GM12801 (cell line): Measurements from ENCODE around the gene THAP5.

Experiments
- TF ChIP-seq, protein P1 (sequence below): IDR thresholded peaks from one replicate; pipeline ENCODE4 v1.5.1; 2011; ENCODE audit warnings: control low read depth; ENCODE audit not compliant: insufficient read length; ENCODE audit errors: extremely low read depth

The THAP5 gene

DNA sequence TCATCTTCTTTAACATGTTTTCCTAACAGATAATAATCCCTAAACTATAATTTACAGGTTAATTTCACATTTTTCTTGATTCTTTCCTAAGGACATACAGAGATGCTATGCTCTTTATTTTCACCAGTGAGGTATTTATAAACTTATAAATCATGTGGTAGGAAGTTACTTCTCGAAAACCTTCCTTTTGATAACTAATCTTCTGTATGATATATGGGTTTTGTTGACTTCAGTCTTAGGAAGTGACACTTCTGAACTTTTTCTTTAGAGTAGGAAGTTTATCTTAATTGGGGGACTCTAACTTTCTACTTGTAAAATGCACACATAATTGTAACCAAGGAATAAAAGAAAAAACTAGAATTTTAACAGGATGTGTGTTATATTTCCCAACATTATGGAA, 33.8 kb downstream of the THAP5 start:
- TF ChIP-seq, protein P1, sequence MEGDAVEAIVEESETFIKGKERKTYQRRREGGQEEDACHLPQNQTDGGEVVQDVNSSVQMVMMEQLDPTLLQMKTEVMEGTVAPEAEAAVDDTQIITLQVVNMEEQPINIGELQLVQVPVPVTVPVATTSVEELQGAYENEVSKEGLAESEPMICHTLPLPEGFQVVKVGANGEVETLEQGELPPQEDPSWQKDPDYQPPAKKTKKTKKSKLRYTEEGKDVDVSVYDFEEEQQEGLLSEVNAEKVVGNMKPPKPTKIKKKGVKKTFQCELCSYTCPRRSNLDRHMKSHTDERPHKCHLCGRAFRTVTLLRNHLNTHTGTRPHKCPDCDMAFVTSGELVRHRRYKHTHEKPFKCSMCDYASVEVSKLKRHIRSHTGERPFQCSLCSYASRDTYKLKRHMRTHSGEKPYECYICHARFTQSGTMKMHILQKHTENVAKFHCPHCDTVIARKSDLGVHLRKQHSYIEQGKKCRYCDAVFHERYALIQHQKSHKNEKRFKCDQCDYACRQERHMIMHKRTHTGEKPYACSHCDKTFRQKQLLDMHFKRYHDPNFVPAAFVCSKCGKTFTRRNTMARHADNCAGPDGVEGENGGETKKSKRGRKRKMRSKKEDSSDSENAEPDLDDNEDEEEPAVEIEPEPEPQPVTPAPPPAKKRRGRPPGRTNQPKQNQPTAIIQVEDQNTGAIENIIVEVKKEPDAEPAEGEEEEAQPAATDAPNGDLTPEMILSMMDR = no peak

DNA sequence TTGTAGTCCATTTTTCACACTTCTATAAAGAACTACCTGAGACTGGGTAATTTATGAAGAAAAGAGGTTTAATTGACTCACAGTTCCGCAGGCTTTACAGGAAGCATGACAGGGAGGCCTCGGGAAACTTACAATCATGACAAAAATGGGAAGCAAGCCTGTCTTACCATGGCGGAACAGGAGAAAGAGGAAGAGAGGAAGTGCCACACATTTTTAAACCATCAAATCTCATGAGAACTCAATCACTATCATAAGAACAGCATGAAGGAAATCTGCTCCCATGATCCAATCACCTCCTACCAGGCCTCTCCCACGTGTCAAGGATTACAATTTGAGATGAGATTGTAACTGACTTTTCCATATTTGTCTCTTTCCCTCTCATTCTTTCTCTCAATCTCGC, 34.2 kb downstream of the THAP5 start:
- TF ChIP-seq, protein P1 = no peak

DNA sequence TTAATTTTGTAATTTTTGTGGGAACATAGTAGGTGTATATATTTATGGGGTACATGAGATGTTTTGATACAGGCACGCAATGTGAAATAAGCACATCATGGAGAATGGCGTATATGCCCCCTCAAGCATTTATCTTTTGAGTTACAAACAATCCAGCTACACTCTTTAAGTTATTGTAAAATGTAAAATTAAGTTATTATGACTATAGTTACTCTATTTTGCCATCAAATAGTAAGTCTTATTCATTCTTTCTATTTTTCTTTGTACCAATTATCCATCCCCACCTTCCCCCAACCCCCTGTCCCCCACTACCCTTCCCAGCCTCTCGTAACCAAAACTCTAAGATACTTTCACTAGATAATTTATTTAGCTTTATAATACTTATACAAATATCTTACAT, 35.8 kb downstream of the THAP5 start:
- TF ChIP-seq, protein P1 = no peak

DNA sequence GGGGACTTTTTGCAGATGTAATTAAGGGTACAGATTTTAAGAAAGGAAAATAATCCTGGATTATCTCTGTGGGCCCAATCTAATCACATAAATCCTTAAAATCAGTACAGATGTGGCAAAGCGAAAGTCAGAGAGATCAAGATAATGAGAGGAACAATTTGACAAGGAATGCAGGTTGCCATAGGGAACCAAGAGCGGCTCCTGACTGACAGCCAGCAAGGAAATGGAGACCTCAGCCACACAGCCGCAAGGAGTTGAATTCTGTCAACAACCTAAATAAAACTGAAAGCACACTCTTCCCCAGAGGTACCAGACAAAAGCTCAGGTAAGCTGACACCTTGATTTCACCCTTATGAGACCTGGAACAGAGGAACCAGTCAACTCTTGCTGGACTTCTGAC, 40.2 kb downstream of the THAP5 start:
- TF ChIP-seq, protein P1 = no peak

DNA sequence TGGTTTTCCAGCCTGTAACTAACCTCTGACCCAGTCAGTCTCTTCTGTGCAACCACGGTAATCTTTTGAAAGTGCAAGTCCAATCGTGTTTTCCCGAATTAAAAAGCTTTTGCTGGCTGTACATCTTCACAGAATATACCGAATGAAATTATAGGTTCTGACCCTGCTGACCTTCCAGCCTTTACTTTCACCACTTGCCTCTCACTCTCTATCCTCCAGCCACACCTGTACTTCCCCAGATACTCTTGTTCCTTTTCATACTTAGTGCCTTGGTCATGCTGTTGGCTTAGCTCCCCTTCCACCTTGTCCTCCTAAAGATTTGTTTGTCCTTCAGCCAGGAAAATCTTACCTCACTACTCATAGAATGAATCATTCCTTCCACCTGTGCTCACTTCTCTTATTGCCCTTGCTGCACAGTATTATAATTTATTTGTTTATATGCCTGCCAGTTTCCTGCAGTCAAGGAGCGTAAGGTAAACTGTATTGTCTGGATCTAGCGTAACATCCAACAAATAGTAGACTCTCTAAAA, 41.3 kb downstream of the THAP5 start:
- TF ChIP-seq, protein P1 = no peak

DNA sequence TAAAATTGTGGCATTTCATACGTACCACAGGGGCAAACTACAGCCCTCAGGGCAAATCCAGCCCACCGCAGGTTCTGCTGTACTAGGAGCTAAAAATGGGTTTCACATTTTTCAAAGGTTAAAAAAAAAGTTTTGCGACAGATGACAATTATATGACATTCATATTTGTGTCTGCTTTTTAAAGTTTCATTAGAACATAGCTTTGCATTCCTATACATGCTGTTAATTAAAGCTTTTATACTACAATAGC, 42.8 kb downstream of the THAP5 start:
- TF ChIP-seq, protein P1 = no peak

DNA sequence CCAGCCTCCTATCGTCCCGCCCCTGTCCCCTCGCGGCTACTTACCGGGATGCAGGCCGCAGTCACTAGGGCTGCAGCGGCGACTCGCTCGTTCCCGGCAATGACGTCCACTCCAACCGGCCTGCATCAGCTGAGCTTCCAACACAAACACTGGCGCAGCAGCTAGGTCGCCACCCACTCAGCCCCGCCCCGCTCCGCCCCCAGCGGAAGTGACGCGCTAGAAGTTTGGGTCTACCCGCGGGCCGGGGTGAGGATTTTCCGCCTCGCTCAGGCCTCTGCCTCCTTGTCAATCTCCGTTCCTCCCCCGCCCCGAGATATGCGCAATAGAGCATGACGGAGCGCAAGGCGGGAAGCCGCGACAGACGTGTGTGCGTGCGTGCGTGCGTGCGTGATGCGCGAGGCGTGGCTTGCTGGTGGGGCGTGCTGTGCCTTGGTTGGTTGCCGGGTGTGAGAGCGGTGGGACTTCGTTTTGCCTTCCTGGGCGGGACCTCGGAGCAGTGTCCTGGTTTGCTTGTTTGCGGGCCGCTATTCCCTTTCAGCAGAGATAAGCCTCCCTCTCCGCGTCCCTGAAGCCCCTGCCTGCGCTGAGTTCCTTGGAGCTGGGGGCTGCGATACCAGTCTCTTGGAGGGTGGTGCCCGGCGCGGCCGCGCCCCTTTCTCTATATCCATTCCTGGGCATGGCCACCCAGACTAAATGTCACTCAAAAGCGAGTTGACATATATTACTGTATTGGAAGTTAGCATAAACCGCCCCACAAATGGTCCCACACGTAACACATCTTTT, 43.3 kb downstream of the THAP5 start, which contains the start of gene PNPLA8:
Gene PNPLA8 (minus strand): TSS at position 151 of the 783 bp plus-strand sequence. CDS start 10,644 bp downstream, outside the sequence.
- TF ChIP-seq, protein P1 = no peak
